Stromal cell of bone marrow (primary cell): ENCODE data around the gene HSPA6.
A peak's percentile ranks its signal among the peaks of the same experiment; 100 is the strongest.
"Not testable (repeated sequence)": the region's sequence is repeated elsewhere in the genome, so short reads cannot be mapped to it uniquely, and the experiment has no call there.

Experiments used
- DNase-seq: peaks from one replicate; pipeline ENCODE4 v3.0.0-alpha.2; 2012; ENCODE audit warnings: low read depth

HSPA6 gene

DNA sequence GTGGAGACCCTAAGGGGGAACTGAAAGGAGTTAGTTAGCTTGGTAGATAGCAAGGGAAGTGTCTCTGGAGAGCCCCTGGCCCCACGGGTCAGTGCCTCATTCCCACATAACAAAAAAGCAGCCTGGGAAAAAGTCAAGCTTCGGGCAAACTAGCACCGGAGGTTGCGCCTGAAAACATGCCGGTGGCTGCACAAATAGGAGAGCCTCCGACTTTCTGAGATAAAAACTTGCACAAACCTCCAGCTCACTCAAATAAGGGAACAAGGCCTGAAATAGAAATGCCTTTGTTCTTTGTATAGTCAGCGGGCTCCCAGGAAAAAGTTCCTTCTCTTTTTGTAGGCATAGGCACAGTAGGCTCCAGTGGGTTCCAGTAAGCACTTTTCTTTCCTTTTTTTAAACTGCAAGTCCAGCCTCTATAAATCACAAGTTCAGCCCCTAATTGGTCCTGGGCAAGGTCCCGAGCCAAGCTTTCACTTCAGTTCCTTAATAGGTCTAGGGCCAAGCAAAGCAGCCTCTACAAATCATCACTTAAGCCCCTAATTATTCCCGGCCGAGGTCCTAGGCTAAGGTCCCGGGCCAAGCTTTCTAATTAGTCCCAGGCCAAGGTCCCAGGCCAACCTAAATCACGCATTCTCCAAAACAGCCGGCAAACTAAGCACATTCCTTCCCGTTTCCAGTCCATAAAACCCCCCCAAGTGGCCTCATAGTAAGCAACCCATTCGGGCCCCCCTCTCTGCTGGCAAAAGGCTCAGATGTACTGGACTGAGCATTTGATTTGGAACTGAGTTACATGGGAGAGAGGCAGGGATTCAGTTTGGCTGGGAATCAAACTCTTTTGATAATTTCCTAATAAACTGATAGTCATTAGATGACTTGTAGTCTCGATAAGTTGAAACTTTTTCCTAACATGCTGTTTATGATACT is 8.6 kb downstream of the HSPA6 start:
- not testable (repeated sequence) for DNase-seq

DNA sequence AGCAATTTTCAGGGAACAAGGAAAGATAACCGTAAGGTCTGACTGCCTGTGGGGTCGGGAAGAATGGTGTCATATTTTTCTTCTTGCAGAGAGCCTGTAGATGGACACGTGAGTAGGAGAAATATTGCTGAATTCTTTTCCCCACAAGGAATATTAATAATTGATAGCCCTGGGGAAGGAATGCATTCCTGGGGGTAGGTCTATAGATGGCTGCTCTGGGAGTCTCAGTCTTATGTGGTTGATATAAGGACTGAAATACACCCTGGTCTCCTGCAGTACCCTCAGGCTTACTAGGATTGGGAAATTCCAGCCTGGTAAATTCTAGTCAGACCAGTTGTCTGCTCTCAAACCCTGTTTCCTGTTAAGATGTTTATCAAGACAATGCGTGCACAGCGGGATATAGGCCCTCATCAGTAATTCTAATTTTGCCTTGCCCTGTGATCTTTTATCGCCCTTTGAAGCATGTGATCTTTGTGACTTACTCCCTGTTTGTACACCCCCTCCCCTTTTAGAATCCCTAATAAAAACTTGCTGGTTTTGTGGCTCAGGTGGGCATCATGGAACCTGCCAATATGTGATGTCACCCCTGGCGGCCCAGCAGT is 12.8 kb downstream of the HSPA6 start:
- not testable (repeated sequence) for DNase-seq

DNA sequence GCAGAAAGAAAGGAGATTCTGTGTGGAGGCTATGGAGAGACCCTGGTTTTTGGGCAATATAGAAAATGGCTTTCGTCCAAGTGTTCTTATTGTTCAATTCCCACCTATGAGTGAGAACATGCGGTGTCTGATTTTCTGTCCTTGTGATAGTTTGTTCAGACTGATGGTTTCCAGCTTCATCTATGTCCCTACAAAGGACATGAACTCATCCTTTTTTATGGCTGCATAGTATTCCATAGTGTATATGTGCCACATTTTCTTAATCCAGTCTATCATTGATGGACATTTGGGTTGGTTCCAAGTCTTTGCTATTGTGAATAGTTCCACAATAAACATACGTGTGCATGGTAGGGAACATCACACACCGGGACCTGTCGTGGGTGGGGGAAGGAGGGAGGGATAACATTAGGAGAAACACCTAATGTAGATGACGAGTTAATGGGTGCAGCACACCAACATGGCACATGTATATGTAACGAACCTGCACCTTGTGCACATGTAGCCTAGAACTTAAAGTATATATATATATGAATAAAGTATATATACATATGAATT is 14.7 kb downstream of the HSPA6 start:
- not testable (repeated sequence) for DNase-seq

DNA sequence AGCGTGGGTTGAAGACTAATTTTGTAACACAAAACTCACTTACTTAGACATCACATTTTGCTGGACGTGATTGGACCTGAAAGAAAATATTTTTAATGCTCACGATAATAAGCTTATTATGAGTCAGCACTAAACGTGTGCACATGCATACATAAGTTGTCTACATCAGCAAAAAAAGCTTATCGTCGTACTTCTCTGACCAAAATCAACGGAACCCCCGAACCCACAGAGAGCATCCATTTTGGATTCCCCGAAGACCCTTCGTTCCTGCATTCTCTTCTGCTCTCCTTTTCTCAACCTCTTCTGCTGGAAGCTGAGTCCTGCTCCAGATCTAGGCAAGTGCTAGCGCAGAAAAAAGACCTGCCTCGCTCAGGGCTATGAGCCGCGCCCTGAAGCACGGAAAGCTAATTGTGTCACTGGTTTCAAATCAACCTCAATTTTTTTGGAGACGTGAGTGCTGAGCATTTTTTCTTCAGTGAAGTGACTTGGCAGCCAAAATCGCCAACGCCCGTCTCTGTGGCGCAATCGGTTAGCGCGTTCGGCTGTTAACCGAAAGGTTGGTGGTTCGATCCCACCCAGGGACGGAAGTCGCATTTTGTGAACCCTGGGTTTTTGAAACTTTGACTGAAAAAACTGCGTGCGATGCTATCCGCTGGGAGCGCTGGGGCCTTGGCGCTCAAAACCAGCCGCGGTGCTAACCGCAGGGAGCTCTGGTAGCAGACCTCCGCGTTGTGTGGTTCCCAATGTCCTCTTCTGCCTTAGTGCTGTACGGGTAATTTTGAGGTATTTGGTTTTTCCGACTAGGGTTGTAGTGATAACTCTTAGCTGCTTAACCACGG is 15.6 kb downstream of the HSPA6 start:
- peak; percentile 51 for DNase-seq

DNA sequence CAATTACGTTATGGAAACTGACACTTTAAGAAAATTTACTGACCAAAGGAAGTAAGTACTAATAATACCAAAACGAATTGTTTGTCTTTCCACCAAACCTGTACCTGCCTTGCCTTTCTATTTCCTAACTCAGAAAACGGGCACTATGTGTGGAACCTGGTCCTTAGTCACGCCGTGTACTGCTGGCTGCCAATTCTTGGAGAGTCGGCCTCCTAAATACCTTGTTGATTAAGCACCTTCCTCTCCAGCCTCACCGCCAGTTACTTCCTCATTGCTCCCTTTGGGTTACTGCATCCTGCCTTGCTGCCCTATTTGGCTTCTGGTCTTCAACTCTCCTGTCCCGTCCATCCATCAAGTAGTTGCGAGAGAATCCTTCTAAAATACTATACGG is 16.2 kb downstream of the HSPA6 start:
- DNase-seq: not testable (repeated sequence)

DNA sequence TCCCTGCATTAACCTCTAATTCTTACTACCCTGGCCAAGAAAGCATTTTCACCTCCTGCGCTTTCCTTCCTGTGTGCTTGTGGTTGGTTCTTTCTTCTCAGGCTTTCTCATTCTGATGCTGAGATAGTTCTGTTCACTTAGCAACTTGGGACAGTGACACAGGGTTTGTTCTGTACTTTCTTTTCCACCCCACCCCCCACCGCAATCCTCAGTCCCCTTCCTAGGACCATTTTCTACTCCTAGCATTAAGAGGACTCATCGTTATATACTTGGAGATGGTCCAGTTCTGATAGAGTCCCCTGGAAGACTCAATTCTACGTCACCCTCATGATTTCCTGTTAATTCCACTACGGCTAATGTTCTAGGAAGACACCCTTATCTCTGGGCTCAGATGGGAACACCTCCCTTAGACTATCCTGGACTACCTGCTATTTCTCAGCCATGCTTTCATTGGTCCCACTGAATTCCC is 17.8 kb downstream of the HSPA6 start:
- DNase-seq: not testable (repeated sequence)

DNA sequence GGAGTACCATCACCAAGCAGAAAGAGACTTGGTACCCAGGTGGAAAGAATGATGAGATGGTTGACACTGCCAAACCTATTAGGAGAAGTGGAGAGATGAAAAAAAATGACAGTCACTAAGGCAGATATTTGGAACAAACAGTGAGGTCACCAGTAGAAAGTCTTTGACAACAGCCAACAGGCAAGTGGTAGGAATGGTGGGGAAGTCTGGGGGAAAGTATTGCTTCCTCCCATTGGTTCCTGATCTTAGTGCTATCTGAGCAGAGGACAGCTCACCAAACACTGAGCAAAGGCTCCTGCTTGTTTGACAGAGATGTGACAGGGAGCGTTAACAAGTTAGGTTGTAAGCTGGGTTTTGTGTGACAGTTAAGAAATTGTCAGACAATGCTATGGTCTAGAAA is 18.8 kb downstream of the HSPA6 start:
- DNase-seq: not testable (repeated sequence)

DNA sequence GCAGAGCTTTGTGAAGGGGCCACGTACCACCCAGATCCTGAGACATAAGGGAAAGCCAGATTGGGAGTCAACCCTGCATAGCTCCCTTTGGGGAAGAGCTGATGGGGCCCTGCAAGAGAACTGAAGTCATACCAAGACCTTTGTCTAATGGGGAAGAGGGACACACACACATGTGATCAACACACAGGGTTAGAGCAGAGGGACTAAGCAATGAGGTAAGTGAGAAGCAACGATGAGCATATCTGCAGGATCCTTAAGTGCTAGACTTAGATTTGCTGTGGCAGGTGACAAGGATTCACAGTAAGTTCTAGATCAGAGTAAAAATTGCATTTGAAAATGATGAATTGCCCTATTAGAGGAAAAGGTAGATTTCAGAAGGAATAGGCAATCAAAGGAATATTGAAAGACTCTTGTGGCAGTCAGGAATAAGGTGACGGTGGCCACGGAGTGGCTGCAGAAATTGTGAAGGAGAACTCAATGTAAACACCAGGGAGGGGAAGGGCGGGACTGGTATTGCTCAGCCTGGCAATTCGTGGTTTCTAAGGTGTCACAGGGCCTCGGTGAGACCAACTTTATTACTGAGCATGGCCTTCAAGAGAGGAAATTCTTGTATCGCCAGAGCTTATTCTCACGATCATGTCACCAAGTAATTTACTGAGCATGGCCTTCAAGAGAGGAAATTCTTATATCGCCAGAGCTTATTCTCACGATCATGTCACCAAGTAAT is 20.8 kb downstream of the HSPA6 start:
- DNase-seq: not testable (repeated sequence)

DNA sequence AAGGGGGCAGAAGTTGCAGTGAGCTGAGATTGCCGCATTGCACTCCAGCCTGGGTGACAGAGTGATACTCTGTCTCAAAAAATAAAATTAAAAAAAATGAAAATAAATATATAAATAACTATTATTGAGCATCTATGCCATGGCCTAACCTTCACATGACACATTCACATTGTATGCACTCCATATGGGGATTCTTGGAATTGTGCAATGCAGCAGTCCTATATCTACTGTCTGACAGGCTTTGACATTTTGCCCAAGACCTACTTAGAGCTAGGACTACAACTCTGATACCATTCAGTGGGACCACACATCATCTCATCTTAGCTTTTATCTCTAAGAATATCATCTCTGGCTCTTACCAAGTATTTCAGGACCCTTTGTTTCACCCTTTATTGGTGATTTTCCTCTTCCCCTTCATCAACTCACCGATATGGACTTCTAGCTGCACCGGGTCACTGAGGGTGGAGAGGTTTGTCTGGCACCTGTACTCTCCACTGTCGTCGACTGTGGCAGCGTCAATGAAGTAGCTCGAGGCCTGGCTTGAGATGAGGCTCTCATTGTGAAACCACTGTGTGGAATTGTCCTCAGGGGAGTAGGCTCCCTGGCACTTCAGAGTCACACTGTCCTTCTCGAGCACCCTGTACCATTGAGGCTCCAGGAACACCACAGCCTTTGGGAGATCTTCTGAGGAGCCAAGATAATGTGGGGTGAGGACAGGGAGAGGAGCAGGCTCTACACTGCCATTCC is 23.8 kb downstream of the HSPA6 start:
- DNase-seq: not testable (repeated sequence)

DNA sequence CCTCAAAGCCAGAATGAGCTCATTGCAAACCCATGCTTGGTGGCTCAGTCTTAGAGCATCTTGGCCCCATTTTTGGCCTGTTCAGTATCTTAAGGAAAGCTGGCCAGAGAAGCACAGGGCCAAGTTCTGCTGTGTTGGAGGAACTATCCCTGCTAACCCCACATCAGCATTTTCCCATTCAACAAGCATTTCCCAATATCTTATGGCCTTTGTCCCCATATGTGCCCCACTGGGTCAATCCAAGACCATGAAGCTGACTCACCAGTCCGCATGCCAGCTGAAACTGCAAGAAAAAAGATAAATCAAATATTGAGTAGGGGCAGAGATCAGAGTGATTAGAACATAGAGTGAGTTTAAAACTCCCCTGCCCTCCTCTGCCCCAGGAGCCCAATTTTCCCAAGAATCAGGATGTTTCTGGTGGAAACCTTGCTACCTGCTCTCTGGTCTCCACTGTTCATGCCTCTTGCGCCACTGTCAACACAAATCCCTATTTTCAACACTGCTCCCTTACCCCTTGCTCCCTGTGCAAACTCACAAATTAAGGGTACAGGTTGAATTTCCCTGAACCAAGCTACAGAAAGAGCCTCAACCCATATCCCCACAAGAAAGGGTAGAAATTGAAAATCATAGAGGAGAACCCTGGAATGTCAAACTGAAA is 24.5 kb downstream of the HSPA6 start:
- DNase-seq: not testable (repeated sequence)

DNA sequence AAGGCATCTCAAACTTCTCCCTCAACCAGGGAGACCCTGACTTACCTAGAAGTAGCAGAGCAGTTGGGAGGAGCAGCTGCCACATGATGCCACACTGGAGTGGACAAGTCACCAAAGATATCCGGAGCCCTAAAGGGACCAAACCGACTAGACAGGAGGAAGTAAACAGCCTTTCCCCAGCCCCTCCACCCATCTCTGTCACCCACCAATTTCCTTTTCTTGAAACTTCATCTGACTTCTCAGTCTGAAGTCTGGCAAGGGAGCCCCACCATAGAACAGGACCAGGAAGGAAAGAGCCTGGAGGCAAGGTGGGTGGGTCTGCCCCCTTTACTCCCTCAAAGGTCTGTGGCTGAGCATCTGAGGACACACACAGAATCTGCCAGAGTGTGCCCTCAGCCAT is 25.3 kb downstream of the HSPA6 start, which contains the start of gene FCGR3A:
FCGR3A (minus strand) TSS at position 167 of the 400 bp plus-strand sequence; CDS start at position 85, 82 bp downstream.
- DNase-seq: no peak

DNA sequence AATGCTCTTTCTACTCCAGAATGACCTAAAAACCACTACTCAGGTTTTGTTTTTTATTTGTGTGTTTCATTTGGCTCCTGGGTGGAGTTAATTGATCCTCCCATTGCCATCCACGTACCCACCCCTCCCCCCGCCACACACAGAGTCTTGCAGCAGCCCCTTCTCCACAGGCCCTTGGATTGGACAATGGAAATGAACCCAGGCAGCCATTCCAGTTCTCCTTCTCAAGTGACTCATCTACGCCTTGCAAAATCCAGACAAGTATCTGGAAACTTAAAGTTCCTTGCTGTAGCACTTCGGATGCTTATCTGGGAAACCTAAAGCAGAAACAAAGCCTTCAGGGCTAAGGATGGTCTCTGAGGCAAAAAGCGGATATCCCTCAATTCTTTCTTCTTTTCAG is 26.6 kb downstream of the HSPA6 start:
- not testable (repeated sequence) for DNase-seq

DNA sequence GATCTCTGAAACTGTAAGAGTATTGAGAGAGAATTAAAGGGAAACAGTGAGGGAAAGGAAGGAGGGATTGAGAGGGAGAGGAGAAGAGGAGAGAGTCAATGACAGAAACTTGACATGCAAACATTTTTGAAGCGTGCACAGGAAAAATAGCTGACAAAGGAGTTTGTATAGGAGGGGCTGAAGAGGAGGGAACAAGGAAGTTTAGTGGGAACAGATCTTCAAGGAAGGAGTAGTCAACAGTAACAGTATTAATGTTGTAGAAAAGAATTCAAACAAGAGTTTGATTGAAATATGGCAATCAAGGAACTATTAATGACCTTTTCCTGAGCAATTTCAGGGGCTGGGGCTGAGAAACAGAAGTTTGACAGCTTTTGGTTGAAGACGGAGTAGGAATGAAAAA is 29.3 kb downstream of the HSPA6 start:
- DNase-seq: not testable (repeated sequence)

DNA sequence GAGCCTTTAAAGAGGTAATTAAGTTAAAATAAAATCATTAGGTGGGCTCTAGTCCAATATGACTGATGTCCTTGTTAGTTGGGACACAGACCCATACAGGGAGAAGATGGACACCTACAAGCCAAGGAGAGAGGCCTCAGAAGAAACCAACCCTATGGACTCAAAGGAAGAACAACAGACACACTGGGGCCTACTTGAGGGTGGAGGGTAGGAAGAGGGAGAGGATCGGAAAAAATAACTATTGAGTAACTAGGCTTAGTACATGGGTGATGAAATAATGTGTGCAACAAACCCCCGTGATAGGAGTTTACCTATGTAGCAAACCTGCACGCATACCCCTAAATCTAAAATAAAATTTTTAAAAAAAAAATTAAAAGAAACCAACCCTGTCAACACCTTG is 30.0 kb downstream of the HSPA6 start:
- DNase-seq: not testable (repeated sequence)

DNA sequence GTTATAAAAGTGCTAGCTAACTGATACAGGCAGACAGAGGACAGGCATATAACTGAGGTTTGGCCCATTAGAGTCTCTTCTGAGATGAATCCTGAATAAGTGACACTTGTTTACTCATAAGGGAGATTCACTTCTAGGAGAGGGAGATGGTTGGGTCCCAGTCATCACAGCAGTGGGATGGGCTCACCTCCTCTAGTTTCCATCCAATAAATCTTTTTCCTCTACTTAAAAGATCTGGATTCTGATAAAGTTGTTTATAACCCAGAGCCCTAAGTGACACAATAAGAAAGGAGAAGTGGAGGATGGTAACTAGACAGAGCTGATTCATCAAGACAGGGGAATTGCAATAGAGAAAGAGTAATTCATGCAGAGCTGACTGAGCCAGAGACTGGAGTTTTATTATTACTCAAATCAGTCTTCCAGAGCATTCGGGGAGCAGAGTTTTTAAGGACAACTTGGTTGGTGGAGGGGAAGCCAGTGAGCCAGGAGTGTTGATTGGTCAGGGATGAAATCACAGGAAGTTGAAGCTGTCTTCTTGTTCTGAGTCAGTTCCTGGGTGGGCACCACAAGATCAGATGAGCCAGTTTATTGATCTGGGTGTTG is 30.6 kb downstream of the HSPA6 start:
- not testable (repeated sequence) for DNase-seq

DNA sequence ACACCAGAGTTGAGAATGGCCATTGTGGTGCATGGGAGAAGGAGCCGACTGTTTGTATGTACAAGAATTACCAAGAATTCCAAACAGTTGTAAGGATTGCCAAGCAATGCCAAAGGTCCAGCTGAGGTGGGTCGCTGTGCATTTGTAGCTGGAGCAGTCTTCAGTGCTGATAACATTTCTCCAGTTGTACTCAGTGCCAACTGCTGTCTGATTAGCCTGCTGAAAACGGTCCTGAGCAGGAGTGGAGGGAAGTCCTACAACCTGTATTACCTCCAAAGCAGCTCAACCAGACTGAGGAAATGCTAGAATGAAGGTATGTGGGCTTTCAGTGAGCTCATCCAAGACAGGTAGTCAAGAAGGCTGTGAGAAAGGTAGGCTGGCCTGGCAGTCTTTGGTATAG is 31.8 kb downstream of the HSPA6 start:
- DNase-seq: not testable (repeated sequence)

DNA sequence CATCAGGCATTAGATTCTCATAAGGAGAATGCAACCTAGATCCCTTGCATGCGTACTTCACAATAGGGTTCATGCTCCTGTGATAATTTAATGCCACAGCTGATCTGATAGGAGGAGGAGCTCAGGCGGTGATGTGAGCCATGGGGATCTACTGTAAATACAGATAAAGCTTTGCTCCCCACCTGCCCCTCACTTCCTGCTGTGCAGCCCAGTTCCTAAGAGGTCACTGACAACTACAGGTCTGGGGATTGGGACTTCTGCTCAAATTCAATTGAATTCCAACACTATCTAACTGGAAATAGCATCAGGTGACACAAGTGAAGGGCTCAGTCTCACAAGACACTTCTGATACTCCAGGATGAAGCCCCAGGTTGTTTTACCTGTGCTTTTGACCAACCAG is 32.6 kb downstream of the HSPA6 start:
- DNase-seq: not testable (repeated sequence)

DNA sequence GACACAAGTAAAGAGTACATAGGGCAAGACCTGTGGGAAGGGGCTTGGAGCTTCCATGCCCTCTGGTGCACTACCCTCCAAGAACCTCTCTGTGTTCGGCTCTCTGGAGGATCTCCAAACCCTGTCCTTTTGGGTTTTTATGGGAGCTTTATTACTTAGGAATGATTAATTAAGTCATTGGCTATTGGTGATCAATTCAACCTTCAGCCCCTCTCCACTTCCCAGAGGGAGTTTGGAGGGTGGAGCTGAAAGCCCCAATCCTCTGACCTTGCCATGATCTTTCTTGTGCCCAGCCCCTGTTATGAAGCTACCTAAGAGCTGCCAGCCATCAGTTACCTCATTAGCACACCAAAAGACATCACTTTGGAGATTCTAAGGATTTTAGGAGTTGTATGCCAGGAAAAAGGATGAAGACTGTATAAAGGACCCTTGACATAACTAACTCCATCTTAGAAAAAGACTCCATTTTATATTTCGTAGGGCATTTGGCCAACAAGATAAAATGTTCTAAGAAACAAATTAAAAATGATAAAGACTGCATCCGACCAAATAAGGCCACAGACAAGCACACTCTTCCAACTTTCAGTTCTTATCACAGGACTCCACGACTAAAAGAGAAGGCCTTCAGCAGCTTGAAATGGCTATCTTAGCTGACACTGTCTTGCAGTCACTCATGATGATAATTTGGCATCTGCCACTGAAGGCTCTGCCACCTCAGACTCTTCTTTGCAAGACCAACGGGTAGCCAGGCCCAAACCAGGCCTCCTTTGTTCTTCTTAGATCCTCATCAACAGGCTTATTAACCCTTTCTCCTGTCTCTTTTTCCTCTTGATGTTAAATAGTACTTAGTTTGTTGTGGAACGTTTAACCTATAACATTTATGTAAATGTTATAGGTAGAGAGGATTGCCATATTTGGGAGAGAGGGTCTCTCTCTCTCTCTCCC is 33.4 kb downstream of the HSPA6 start:
- not testable (repeated sequence) for DNase-seq
